HCT116 (cell line): Measurements from ENCODE around the gene APBB2. TPM values are rescaled to one million over a fixed set of nuclear protein-coding genes. Genes with fewer than 3 reads are reported as not detected.
A peak's percentile ranks its signal among the peaks of the same experiment; 100 is the strongest.

Experiments
- ATAC-seq: fragments of 200-7000 bp; cut with Tn5 transposase; 2 replicates; pipeline ENCODE4 v1.9.1; 2020; ENCODE audit warnings: mild to moderate bottlenecking, moderate library complexity
- BruUV-seq: library from RNA; stranded (reverse); fragments of 400-500 nt; replicated peaks from 2 replicates; lab custom pipeline; 2021; lab: Mats Ljungman, UMichigan
- CTCF ChIA-PET: fragments of 300-600 bp; sonication (Branson Sonifier 250); formaldehyde crosslinking; loops from one replicate; lab custom pipeline; 2021; ENCODE audit warnings: antibody characterized with exemption; lab: Charles Lee
- POLR2A ChIA-PET: fragments of 300-600, 350-600 bp; sonication (Branson Sonifier 250); formaldehyde crosslinking; loops from one replicate; lab custom pipeline; 2021; ENCODE audit warnings: antibody characterized with exemption; lab: Charles Lee
- RAD21 ChIA-PET, 2 experiments: fragments of 300-600 bp; sonication (Branson Sonifier 250); formaldehyde crosslinking; loops; one replicate each; lab custom pipeline; 2023; ENCODE audit warnings: low total read pairs in 2 of 2; ENCODE audit not compliant: uncharacterized antibody in 2 of 2, unreplicated experiment in 2 of 2, low non-redundant PET in 1 of 2; lab: Charles Lee
- DNase-seq: peaks from one replicate; pipeline ENCODE4 v3.0.0-alpha.2; 2010; ENCODE audit warnings: low read depth, low spot score
- H2AFZ ChIP-seq: fragments of 200-600 bp; shearing (Covaris generic), sonication (generic); 2 replicates; pipeline ENCODE4 v1.6.1; 2017; ENCODE audit warnings: low read depth, mixed run types, mixed read lengths, antibody characterized with exemption, low read length; ENCODE audit not compliant: poor library complexity, severe bottlenecking
- H3K27ac ChIP-seq: 2 replicates; pipeline ENCODE4 v1.5.1; 2012; ENCODE audit warnings: low read depth, low read length
- H3K27me3 ChIP-seq: fragments of 200-600 bp; sonication (generic); 2 replicates; pipeline ENCODE4 v1.6.1; 2016; ENCODE audit warnings: mixed run types, low read length, mixed read lengths; ENCODE audit not compliant: insufficient read depth
- H3K36me3 ChIP-seq, 2 experiments: fragments of 200-500 bp in 1 of 2; fragments of 200-600 bp in 1 of 2; sonication (Bioruptor generic) in 1 of 2; sonication (generic) in 1 of 2; 2 replicates each; pipeline versions ENCODE4 v1.5.1 to v1.6.1; 2014 to 2016; ENCODE audit warnings: low read length in 2 of 2, inconsistent platforms in 1 of 2, mixed read lengths in 1 of 2, mixed run types in 1 of 2; ENCODE audit not compliant: insufficient read depth in 2 of 2, control insufficient read depth in 1 of 2
- H3K4me1 ChIP-seq, 2 experiments: fragments of 200-600 bp in 1 of 2; sonication (generic) in 1 of 2; 2 replicates each; pipeline versions ENCODE4 v1.5.1 to v1.6.1; 2012 to 2017; ENCODE audit warnings: low read length in 2 of 2, inconsistent platforms in 1 of 2, mild to moderate bottlenecking in 1 of 2, mixed read lengths in 1 of 2, mixed run types in 1 of 2, moderate library complexity in 1 of 2; ENCODE audit not compliant: insufficient read depth in 2 of 2, control insufficient read depth in 1 of 2
- H3K4me2 ChIP-seq: fragments of 200-600 bp; sonication (generic); 2 replicates; pipeline ENCODE4 v1.6.1; 2017; ENCODE audit warnings: mixed run types, low read length, mixed read lengths
- H3K4me3 ChIP-seq, 2 experiments: fragments of 200-600 bp in 1 of 2; sonication (generic) in 1 of 2; replicated peaks in 1 of 2; 2 replicates each; pipeline ENCODE4 v1.5.1; 2011 to 2016; ENCODE audit warnings: low read length in 2 of 2, control low read depth in 1 of 2, low read depth in 1 of 2, mild to moderate bottlenecking in 1 of 2, mixed read lengths in 1 of 2, mixed run types in 1 of 2
- H3K79me2 ChIP-seq: fragments of 200-600 bp; sonication (generic); 2 replicates; pipeline ENCODE4 v1.6.1; 2017; ENCODE audit warnings: mild to moderate bottlenecking, mixed run types, low read length, moderate library complexity, mixed read lengths; ENCODE audit not compliant: insufficient read depth
- H3K9ac ChIP-seq: fragments of 200-600 bp; sonication (generic); 2 replicates; pipeline ENCODE4 v1.6.1; 2016; ENCODE audit warnings: low read length, mixed read lengths
- H3K9me2 ChIP-seq: fragments of 200-600 bp; sonication (generic), shearing (Covaris generic); 2 replicates; pipeline ENCODE4 v1.6.1; 2017; ENCODE audit warnings: mixed run types, mild to moderate bottlenecking, moderate library complexity; ENCODE audit not compliant: insufficient read depth
- H3K9me3 ChIP-seq, 2 experiments: fragments of 200-500 bp in 1 of 2; fragments of 200-600 bp in 1 of 2; sonication (Bioruptor generic) in 1 of 2; sonication (generic) in 1 of 2; 2 replicates each; pipeline ENCODE4 v1.6.1; 2014 to 2017; ENCODE audit warnings: low read length in 2 of 2, mixed read lengths in 2 of 2, inconsistent platforms in 1 of 2, low read depth in 1 of 2, mild to moderate bottlenecking in 1 of 2, mixed run types in 1 of 2, moderate library complexity in 1 of 2; ENCODE audit not compliant: control insufficient read depth in 1 of 2, insufficient read depth in 1 of 2
- H4K20me1 ChIP-seq: fragments of 200-600 bp; sonication (generic), shearing (Covaris generic); 2 replicates; pipeline ENCODE4 v1.6.1; 2017; ENCODE audit warnings: mixed run types, mild to moderate bottlenecking, moderate library complexity; ENCODE audit not compliant: insufficient read depth
- CEBPB ChIP-seq: IDR thresholded peaks from 2 replicates; pipeline ENCODE4 v1.6.1; 2012; ENCODE audit warnings: low read depth
- ELF1 ChIP-seq: IDR thresholded peaks from 2 replicates; pipeline ENCODE4 v1.6.1; 2012; ENCODE audit warnings: low read depth, borderline replicate concordance
- JUND ChIP-seq: IDR thresholded peaks from 2 replicates; pipeline ENCODE4 v1.6.1; 2012
- YY1 ChIP-seq: IDR thresholded peaks from 2 replicates; pipeline ENCODE4 v1.6.1; 2011; ENCODE audit warnings: low read length, low read depth, moderate library complexity, mild to moderate bottlenecking; ENCODE audit not compliant: insufficient replicate concordance; ENCODE audit errors: extremely low read depth
- intact Hi-C: fragments of 100-400 bp; cut with micrococcal nuclease; formaldehyde crosslinking; loops from 2 replicates; pipeline ENCODE4 v1.10.0; 2022
- total RNA-seq: library from RNA; stranded (reverse); gene quantifications from one replicate; pipeline ENCODE4 v1.2.1, GENCODE V29; 2021; ENCODE audit not compliant: unreplicated experiment
- TF ChIP-seq, protein P1 (sequence below): IDR thresholded peaks from 2 replicates; pipeline ENCODE4 v1.6.1; 2012; ENCODE audit warnings: low read depth
- TF ChIP-seq, protein P2 (sequence below): IDR thresholded peaks from 2 replicates; pipeline ENCODE4 v1.6.1; 2011; ENCODE audit warnings: mild to moderate bottlenecking, low read length, moderate library complexity; ENCODE audit not compliant: insufficient replicate concordance; ENCODE audit errors: extremely low read depth

The APBB2 gene
- total RNA-seq, 1 experiment from 2014 or later = 72.5 TPM

DNA sequence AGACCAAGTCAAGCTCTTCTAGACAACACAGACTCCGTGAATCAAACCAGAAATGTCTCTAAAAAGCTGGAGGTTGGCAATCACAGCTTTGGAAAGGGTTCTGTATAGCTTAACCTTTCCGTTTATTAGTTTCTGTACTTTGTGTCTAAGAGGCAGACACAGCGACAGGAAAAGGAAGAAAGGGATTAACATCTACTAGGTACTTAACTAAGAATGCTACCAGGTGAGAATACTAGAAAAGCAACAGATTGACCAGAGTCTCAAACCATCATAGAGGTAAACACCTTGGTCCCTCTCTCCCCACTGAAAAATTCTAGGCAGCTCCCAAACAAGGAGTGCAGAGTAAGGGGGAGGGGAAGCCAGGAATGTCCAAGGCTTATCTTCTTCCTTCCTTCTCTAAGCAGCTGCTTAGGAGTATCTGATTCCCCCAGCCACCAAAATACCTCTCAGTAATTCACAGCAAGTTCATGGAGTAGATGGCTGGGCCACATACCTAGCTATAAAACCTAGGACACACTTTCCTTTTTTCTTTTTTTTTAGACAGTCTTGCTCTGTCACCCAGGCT lies 80.8 kb downstream of the APBB2 start:
- peaks cover 41 to 74% of the 10 kb centered on the region in 2 experiments for H3K4me1 ChIP-seq
- DNase-seq = no peak
- no TSS peak for BruUV-seq
- no peaks in the 10 kb centered on the region for H3K9me2 ChIP-seq
- no peaks in the 10 kb centered on the region for H4K20me1 ChIP-seq
- ChIA-PET RAD21 (no interaction called here), POLR2A (no interaction called here), CTCF (interaction anchor here (0.9 kb wide), 1 partner anchor 209 kb away, joined by 3 read pairs; no protein-coding TSS in a partner anchor)
- no peak overlapping the region for H2AFZ ChIP-seq
- no peak overlapping the region for H3K9ac ChIP-seq
- H3K27me3 ChIP-seq = no peaks in the 10 kb centered on the region
- no peak overlapping the region for H3K4me3 ChIP-seq
- no peak overlapping the region for H3K27ac ChIP-seq
- peak; percentile 55 for ATAC-seq
- no peaks in the 10 kb centered on the region for H3K36me3 ChIP-seq
- intact Hi-C loops = no loop called here
- TF ChIP-seq, protein P1, sequence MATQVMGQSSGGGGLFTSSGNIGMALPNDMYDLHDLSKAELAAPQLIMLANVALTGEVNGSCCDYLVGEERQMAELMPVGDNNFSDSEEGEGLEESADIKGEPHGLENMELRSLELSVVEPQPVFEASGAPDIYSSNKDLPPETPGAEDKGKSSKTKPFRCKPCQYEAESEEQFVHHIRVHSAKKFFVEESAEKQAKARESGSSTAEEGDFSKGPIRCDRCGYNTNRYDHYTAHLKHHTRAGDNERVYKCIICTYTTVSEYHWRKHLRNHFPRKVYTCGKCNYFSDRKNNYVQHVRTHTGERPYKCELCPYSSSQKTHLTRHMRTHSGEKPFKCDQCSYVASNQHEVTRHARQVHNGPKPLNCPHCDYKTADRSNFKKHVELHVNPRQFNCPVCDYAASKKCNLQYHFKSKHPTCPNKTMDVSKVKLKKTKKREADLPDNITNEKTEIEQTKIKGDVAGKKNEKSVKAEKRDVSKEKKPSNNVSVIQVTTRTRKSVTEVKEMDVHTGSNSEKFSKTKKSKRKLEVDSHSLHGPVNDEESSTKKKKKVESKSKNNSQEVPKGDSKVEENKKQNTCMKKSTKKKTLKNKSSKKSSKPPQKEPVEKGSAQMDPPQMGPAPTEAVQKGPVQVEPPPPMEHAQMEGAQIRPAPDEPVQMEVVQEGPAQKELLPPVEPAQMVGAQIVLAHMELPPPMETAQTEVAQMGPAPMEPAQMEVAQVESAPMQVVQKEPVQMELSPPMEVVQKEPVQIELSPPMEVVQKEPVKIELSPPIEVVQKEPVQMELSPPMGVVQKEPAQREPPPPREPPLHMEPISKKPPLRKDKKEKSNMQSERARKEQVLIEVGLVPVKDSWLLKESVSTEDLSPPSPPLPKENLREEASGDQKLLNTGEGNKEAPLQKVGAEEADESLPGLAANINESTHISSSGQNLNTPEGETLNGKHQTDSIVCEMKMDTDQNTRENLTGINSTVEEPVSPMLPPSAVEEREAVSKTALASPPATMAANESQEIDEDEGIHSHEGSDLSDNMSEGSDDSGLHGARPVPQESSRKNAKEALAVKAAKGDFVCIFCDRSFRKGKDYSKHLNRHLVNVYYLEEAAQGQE = no peak
- TF ChIP-seq ELF1 (no peak), JUND (no peak), YY1 (no peak), CEBPB (no peak)
- TF ChIP-seq, protein P2, sequence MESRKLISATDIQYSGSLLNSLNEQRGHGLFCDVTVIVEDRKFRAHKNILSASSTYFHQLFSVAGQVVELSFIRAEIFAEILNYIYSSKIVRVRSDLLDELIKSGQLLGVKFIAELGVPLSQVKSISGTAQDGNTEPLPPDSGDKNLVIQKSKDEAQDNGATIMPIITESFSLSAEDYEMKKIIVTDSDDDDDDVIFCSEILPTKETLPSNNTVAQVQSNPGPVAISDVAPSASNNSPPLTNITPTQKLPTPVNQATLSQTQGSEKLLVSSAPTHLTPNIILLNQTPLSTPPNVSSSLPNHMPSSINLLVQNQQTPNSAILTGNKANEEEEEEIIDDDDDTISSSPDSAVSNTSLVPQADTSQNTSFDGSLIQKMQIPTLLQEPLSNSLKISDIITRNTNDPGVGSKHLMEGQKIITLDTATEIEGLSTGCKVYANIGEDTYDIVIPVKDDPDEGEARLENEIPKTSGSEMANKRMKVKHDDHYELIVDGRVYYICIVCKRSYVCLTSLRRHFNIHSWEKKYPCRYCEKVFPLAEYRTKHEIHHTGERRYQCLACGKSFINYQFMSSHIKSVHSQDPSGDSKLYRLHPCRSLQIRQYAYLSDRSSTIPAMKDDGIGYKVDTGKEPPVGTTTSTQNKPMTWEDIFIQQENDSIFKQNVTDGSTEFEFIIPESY = no peak
- H3K79me2 ChIP-seq = peaks cover 97% of the 10 kb centered on the region
- H3K4me2 ChIP-seq = peak overlapping the region; percentile 38
- H3K9me3 ChIP-seq = no peaks in the 10 kb centered on the region
